Measurements from ENCODE around the gene TOR3A. TPM values are rescaled to one million over a fixed set of nuclear protein-coding genes. Genes with fewer than 3 reads are reported as not detected.

Gene TOR3A
- total RNA-seq, 1 experiment from 2014 or later, result 27.0 TPM

- no peak overlapping the region for H3K27ac ChIP-seq (ENCODE audit: low read depth, low read length)
- no peaks in the 10 kb centered on the region for H3K36me3 ChIP-seq (ENCODE audit: control insufficient read depth in 1 of 2, insufficient read depth in 2 of 2, low read length in 2 of 2)
- H3K4me1 ChIP-seq (ENCODE audit: control insufficient read depth in 1 of 2, insufficient read depth in 2 of 2, low read length in 2 of 2), result no peaks in the 10 kb centered on the region
- H3K9ac ChIP-seq (ENCODE audit: low read length), result no peak overlapping the region
- no peaks in the 10 kb centered on the region for H4K20me1 ChIP-seq (ENCODE audit: insufficient read depth)
- no peak for TF ChIP-seq YY1 (IDR thresholded peaks at IDR 0.05; ENCODE audit: extremely low read depth, insufficient replicate concordance, low read depth, low read length)
- TF ChIP-seq ZNF274 (IDR thresholded peaks at IDR 0.05; ENCODE audit: low read depth, low read length), result no peak
- no peak for TF ChIP-seq CEBPB (IDR thresholded peaks at IDR 0.05; ENCODE audit: low read depth)
- no peak for TF ChIP-seq JUND (IDR thresholded peaks at IDR 0.05)
- TF ChIP-seq ELF1 (IDR thresholded peaks at IDR 0.05; ENCODE audit: borderline replicate concordance, low read depth), result no peak
- TF ChIP-seq SRF (IDR thresholded peaks at IDR 0.05; ENCODE audit: low read depth), result no peak
- no peak for TF ChIP-seq ZBTB33 (IDR thresholded peaks at IDR 0.05; ENCODE audit: extremely low read depth, insufficient replicate concordance, low read length)
- no peak for TF ChIP-seq SIN3A (IDR thresholded peaks at IDR 0.05; ENCODE audit: low read depth)
- TF ChIP-seq EZH2phosphoT487 (IDR thresholded peaks at IDR 0.05; ENCODE audit: borderline replicate concordance), result no peak
- no peak for TF ChIP-seq EGR1 (IDR thresholded peaks at IDR 0.05; ENCODE audit: low read depth)
- TF ChIP-seq, protein P1, sequence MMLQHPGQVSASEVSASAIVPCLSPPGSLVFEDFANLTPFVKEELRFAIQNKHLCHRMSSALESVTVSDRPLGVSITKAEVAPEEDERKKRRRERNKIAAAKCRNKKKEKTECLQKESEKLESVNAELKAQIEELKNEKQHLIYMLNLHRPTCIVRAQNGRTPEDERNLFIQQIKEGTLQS (IDR thresholded peaks at IDR 0.05), result no peak
- TF ChIP-seq ZFX (IDR thresholded peaks at IDR 0.05), result no peak
- TF ChIP-seq EZH2 (IDR thresholded peaks at IDR 0.05), result no peak
- no peak for TF ChIP-seq FOSL1 (IDR thresholded peaks at IDR 0.05; ENCODE audit: low read depth)
- TF ChIP-seq CBX3 (IDR thresholded peaks at IDR 0.05; ENCODE audit: low read depth), result no peak
- no peak for TF ChIP-seq RAD21 (IDR thresholded peaks at IDR 0.05; ENCODE audit: low read depth)
- TF ChIP-seq POLR2A (IDR thresholded peaks at IDR 0.05; ENCODE audit: borderline replicate concordance, extremely low read depth, insufficient read depth, insufficient read length), result no peak
- TF ChIP-seq, protein P2, sequence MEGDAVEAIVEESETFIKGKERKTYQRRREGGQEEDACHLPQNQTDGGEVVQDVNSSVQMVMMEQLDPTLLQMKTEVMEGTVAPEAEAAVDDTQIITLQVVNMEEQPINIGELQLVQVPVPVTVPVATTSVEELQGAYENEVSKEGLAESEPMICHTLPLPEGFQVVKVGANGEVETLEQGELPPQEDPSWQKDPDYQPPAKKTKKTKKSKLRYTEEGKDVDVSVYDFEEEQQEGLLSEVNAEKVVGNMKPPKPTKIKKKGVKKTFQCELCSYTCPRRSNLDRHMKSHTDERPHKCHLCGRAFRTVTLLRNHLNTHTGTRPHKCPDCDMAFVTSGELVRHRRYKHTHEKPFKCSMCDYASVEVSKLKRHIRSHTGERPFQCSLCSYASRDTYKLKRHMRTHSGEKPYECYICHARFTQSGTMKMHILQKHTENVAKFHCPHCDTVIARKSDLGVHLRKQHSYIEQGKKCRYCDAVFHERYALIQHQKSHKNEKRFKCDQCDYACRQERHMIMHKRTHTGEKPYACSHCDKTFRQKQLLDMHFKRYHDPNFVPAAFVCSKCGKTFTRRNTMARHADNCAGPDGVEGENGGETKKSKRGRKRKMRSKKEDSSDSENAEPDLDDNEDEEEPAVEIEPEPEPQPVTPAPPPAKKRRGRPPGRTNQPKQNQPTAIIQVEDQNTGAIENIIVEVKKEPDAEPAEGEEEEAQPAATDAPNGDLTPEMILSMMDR (IDR thresholded peaks at IDR 0.05 in 2 of 3, conservative IDR thresholded peaks at IDR 0.05 in 1 of 3; ENCODE audit: borderline replicate concordance in 1 of 3, insufficient read depth in 1 of 3, low read depth in 2 of 3, low read length in 2 of 3), result no peak
- TF ChIP-seq POLR2AphosphoS5 (IDR thresholded peaks at IDR 0.05; ENCODE audit: low read depth, low read length), result no peak
- TF ChIP-seq TCF7L2 (IDR thresholded peaks at IDR 0.05; ENCODE audit: borderline replicate concordance, extremely low read depth, insufficient read depth, insufficient read length), result no peak
- no peaks in the 10 kb centered on the region for H3K9me3 ChIP-seq (ENCODE audit: control insufficient read depth in 1 of 2, insufficient read depth in 1 of 2, low read depth in 1 of 2, low read length in 2 of 2)
- DNase-seq (ENCODE audit: low read depth, low spot score) (no peak), ATAC-seq (no peak)
- H3K9me2 ChIP-seq (ENCODE audit: insufficient read depth), result no peaks in the 10 kb centered on the region
- no peak overlapping the region for H3K4me2 ChIP-seq (ENCODE audit: low read length)
- H3K79me2 ChIP-seq (ENCODE audit: insufficient read depth, low read length), result peaks cover 9% of the 10 kb centered on the region
- intact Hi-C loops (cut with micrococcal nuclease), result no loop called here
- H2AFZ ChIP-seq (ENCODE audit: low read depth, low read length, poor library complexity, severe bottlenecking), result no peak overlapping the region
- no peak overlapping the region for H3K4me3 ChIP-seq (replicated peaks in 1 of 2; ENCODE audit: low read depth in 1 of 2, low read length in 2 of 2)
- no peaks in the 10 kb centered on the region for H3K27me3 ChIP-seq (ENCODE audit: insufficient read depth, low read length)
- POLR2A ChIA-PET, result no interaction called here
- CTCF ChIA-PET, result no interaction called here
- RAD21 ChIA-PET (ENCODE audit: low non-redundant PET in 1 of 2, low total read pairs in 2 of 2, uncharacterized antibody in 2 of 2, unreplicated experiment in 2 of 2), result no interaction called here
- BruUV-seq (replicated peaks), result no TSS peak
These were observed 38.0 kb upstream of the TOR3A start for GRCh38 chr1:179043907-179044306.

Measured in HCT116 (cell line).